ENCODE data around the gene HSH2D. TPM values are rescaled to one million over a fixed set of nuclear protein-coding genes. Genes with fewer than 3 reads are reported as not detected.

The HSH2D gene
- total and polyA plus RNA-seq, 10 of the 15 experiments (the other 5 are each of a cell fraction or from before 2014, with no cell fraction given) = 22.0 to 145 (median 89.3) TPM

- FAIRE-seq = no peak
- H3K9me3 ChIP-seq (replicated peaks; ENCODE audit: control insufficient read depth, insufficient read depth, low read length) = no peaks in the 10 kb centered on the region
- peaks cover 6% of the 10 kb centered on the region for H3K79me2 ChIP-seq (ENCODE audit: control insufficient read depth, insufficient read depth, low read length)
- H3K4me1 ChIP-seq (ENCODE audit: control insufficient read depth, insufficient read depth, low read length) = no peaks in the 10 kb centered on the region
- ChIA-PET POLR2A (no interaction called here), RAD21 (ENCODE audit: unreplicated experiment) (no interaction called here), CTCF (no interaction called here), SMC1A (ENCODE audit: uncharacterized antibody, unreplicated experiment) (no interaction called here)
- DNase-seq (ENCODE audit: low read depth, low spot score) = no peak
- BruUV-seq (replicated peaks) = TSS peak; percentile 23
- no peak overlapping the region for H3K4me3 ChIP-seq
- H3K36me3 ChIP-seq (ENCODE audit: control insufficient read depth in 2 of 2, insufficient read depth in 2 of 2, low read length in 1 of 2) = peaks cover 13 to 18% of the 10 kb centered on the region in 2 experiments
- ATAC-seq = no peak
- no peak overlapping the region for H2AFZ ChIP-seq (ENCODE audit: control insufficient read depth, low read depth, low read length)
- no peak overlapping the region for H3K9ac ChIP-seq (ENCODE audit: control insufficient read depth, insufficient read depth, low read length)
- no peak overlapping the region for H3K4me2 ChIP-seq (ENCODE audit: control insufficient read depth, insufficient read depth)
- in situ Hi-C loops (cut with MboI) (no loop called here), intact Hi-C loops (cut with micrococcal nuclease; ENCODE audit: unreplicated experiment) (no loop called here)
- 90% methylated on average over 16 of the region's 16 CpGs for WGBS (ENCODE audit: insufficient coverage, insufficient replicate concordance, low lambda C conversion rate, missing lambda C conversion rate)
- no peaks in the 10 kb centered on the region for H3K27me3 ChIP-seq (replicated peaks in 1 of 2; ENCODE audit: control insufficient read depth in 2 of 2, insufficient read depth in 2 of 2, low read length in 1 of 2)
- no peak overlapping the region for H3K27ac ChIP-seq (ENCODE audit: control insufficient read depth, insufficient read depth)
- no peaks in the 10 kb centered on the region for H4K20me1 ChIP-seq (ENCODE audit: control insufficient read depth, insufficient read depth)
- TF ChIP-seq ESRRA (IDR thresholded peaks at IDR 0.05; ENCODE audit: low read length) (no peak), SREBF2 (IDR thresholded peaks at IDR 0.05; ENCODE audit: low read length) (no peak), BCLAF1 (IDR thresholded peaks at IDR 0.05) (no peak), KDM1A (IDR thresholded peaks at IDR 0.05; ENCODE audit: borderline replicate concordance) (no peak), GABPA (IDR thresholded peaks at IDR 0.05; ENCODE audit: low read depth) (no peak), PRDM15 (CRISPR knock-in tag; IDR thresholded peaks at IDR 0.05) (no peak), STAT3 (IDR thresholded peaks at IDR 0.05; ENCODE audit: low read depth, low read length) (no peak), POLR2A (IDR thresholded peaks at IDR 0.05; ENCODE audit: low read depth, low read length) (no peak), ZBTB4 (CRISPR knock-in tag; IDR thresholded peaks at IDR 0.05) (no peak), DPF2 (IDR thresholded peaks at IDR 0.05) (no peak), HSF1 (IDR thresholded peaks at IDR 0.05; ENCODE audit: low read depth, low read length) (no peak)
Measured at GRCh38 chr19:16191216-16191908, 47.9 kb downstream of the HSH2D start.
